ENCODE measurements around the gene OBP2A.
"Not testable (repeated sequence)": the region's sequence is repeated elsewhere in the genome, so short reads cannot be mapped to it uniquely, and the experiment has no call there.

Gene OBP2A

GRCh38 chr9:135545646-135546176 is at the start of gene OBP2A:
OBP2A (plus strand) TSS chr9:135546126; CDS start chr9:135546181, 55 bp downstream.
- H3K4me3 ChIP-seq (ENCODE audit: low read depth, low read length); DNase-seq (ENCODE audit: low read depth): not testable (repeated sequence)

- TF ChIP-seq CTCF (conservative IDR thresholded peaks at IDR 0.05; ENCODE audit: low read depth, low read length) = no peak
- no peak for DNase-seq (ENCODE audit: low read depth)
- H3K4me3 ChIP-seq (ENCODE audit: low read depth, low read length) = no peak overlapping the region
Observed at GRCh38 chr9:135498381-135499126, 47.4 kb upstream of the OBP2A start.

GRCh38 chr9:135499326-135500070 is 46.4 kb upstream of the OBP2A start:
- TF ChIP-seq CTCF (conservative IDR thresholded peaks at IDR 0.05; ENCODE audit: low read depth, low read length) = no peak
- DNase-seq (ENCODE audit: low read depth) = peak; percentile 93
- H3K4me3 ChIP-seq (ENCODE audit: low read depth, low read length) = peak overlapping the region; percentile 91

- peak overlapping the region; percentile 91 for H3K4me3 ChIP-seq (ENCODE audit: low read depth, low read length)
- no peak for TF ChIP-seq CTCF (conservative IDR thresholded peaks at IDR 0.05; ENCODE audit: low read depth, low read length)
- DNase-seq (ENCODE audit: low read depth) = peak; percentile 61
Observed at GRCh38 chr9:135500071-135500524, 45.8 kb upstream of the OBP2A start.

- TF ChIP-seq CTCF (conservative IDR thresholded peaks at IDR 0.05; ENCODE audit: low read depth, low read length) = peak; percentile 55
- H3K4me3 ChIP-seq (ENCODE audit: low read depth, low read length) = peak within 1 kb of the TSS; percentile 91
Observed at GRCh38 chr9:135500525-135501260, 45.2 kb upstream of the OBP2A start, which contains the start of gene MRPS2. MRPS2 (plus strand) TSS chr9:135500682; CDS start chr9:135500711, 29 bp downstream.

GRCh38 chr9:135501261-135502167 is 44.4 kb upstream of the OBP2A start:
- peak overlapping the region; percentile 91 for H3K4me3 ChIP-seq (ENCODE audit: low read depth, low read length)
- no peak for DNase-seq (ENCODE audit: low read depth)
- no peak for TF ChIP-seq CTCF (conservative IDR thresholded peaks at IDR 0.05; ENCODE audit: low read depth, low read length)

More at GRCh38 chr9:135500525-135501260, 45.2 kb upstream of the OBP2A start, which contains the start of gene MRPS2:
- DNase-seq (ENCODE audit: low read depth) = peak; percentile 90
